GM12878 (cell line): ENCODE results near the gene IDI2. TPM values are rescaled to one million over a fixed set of nuclear protein-coding genes. Genes with fewer than 3 reads are reported as not detected.

Experiments
- BRCA1 ChIP-seq: IDR thresholded peaks from 2 replicates; pipeline ENCODE4 v1.6.1; 2011; ENCODE audit warnings: low read depth, low read length, improper control_type of control experiment
- CEBPB ChIP-seq, 2 experiments: fragments of 150-350 bp in 1 of 2; IDR thresholded peaks; 2 replicates each; pipeline ENCODE4 v1.6.1; 2012 to 2014; ENCODE audit warnings: low read depth in 2 of 2, low read length in 2 of 2, borderline replicate concordance in 1 of 2, inconsistent platforms in 1 of 2
- CHD2 ChIP-seq: IDR thresholded peaks from 2 replicates; pipeline ENCODE4 v1.6.1; 2011; ENCODE audit warnings: low read depth, low read length, improper control_type of control experiment, borderline replicate concordance
- CREB1 ChIP-seq: IDR thresholded peaks from 2 replicates; pipeline ENCODE4 v1.6.1; 2012; ENCODE audit warnings: low read depth, mild to moderate bottlenecking, inconsistent platforms
- ETV6 ChIP-seq, 2 experiments: fragments of 450-650 bp in 1 of 2; IDR thresholded peaks in 1 of 2; conservative IDR thresholded peaks in 1 of 2; 2 replicates each; pipeline ENCODE4 v1.6.1; 2014; ENCODE audit warnings: antibody characterized with exemption in 1 of 2, borderline replicate concordance in 1 of 2, low read depth in 1 of 2, mild to moderate bottlenecking in 1 of 2, moderate library complexity in 1 of 2
- HDAC2 ChIP-seq: fragments of 200-600 bp; sonication (generic); IDR thresholded peaks from 2 replicates; pipeline ENCODE4 v1.6.1; 2017
- JUND ChIP-seq: IDR thresholded peaks from 2 replicates; pipeline ENCODE4 v1.6.1; 2012; ENCODE audit warnings: low read depth, mild to moderate bottlenecking, low read length, improper control_type of control experiment, moderate library complexity
- MEF2A ChIP-seq: IDR thresholded peaks from 2 replicates; pipeline ENCODE4 v1.6.1; 2011; ENCODE audit warnings: low read depth, mild to moderate bottlenecking, low read length, moderate library complexity; ENCODE audit not compliant: insufficient read depth
- NFXL1 ChIP-seq: fragments of 450-650 bp; IDR thresholded peaks from 2 replicates; pipeline ENCODE4 v1.6.1; 2017; ENCODE audit warnings: antibody characterized with exemption, mild to moderate bottlenecking, borderline replicate concordance
- NRF1 ChIP-seq: conservative IDR thresholded peaks from 2 replicates; pipeline ENCODE4 v1.6.1; 2011; ENCODE audit warnings: mild to moderate bottlenecking, low read depth, low read length, improper control_type of control experiment
- RELA ChIP-seq: fragments of 450-650 bp; IDR thresholded peaks from 2 replicates; pipeline ENCODE4 v1.8.0; 2014; ENCODE audit warnings: borderline replicate concordance; ENCODE audit not compliant: partially characterized antibody
- RFX5 ChIP-seq: IDR thresholded peaks from 2 replicates; pipeline ENCODE4 v1.6.1; 2011; ENCODE audit warnings: low read depth, low read length, improper control_type of control experiment
- SPI1 ChIP-seq: IDR thresholded peaks from 2 replicates; pipeline ENCODE4 v1.6.1; 2011; ENCODE audit warnings: low read depth, mild to moderate bottlenecking, low read length, moderate library complexity, borderline replicate concordance; ENCODE audit not compliant: insufficient read depth
- SUZ12 ChIP-seq: fragments of 200-600 bp; sonication (generic); IDR thresholded peaks from one replicate; pipeline ENCODE4 v1.6.1; 2018; ENCODE audit warnings: antibody characterized with exemption, mild to moderate bottlenecking; ENCODE audit not compliant: unreplicated experiment
- TAF1 ChIP-seq: IDR thresholded peaks from 2 replicates; pipeline ENCODE4 v1.6.1; 2011; ENCODE audit warnings: mild to moderate bottlenecking, low read depth, low read length, borderline replicate concordance
- TARDBP ChIP-seq: IDR thresholded peaks from 2 replicates; pipeline ENCODE4 v1.6.1; 2016; ENCODE audit warnings: borderline replicate concordance
- TCF12 ChIP-seq: IDR thresholded peaks from 2 replicates; pipeline ENCODE4 v1.6.1; 2011; ENCODE audit warnings: low read depth, mild to moderate bottlenecking, low read length
- TCF3 ChIP-seq: IDR thresholded peaks from 2 replicates; pipeline ENCODE4 v1.6.1; 2012; ENCODE audit warnings: low read depth, mild to moderate bottlenecking, low read length, borderline replicate concordance; ENCODE audit not compliant: insufficient read depth
- ZNF622 ChIP-seq: fragments of 450-650 bp; IDR thresholded peaks from 2 replicates; pipeline ENCODE4 v1.6.1; 2017; ENCODE audit warnings: mild to moderate bottlenecking, inconsistent platforms
- polyA plus RNA-seq, 11 experiments: library from polyadenylated mRNA; depleted of rRNA in 4 of 11; unstranded in 6 of 11; stranded (reverse) in 5 of 11; fragments of >200 nt; fragmentation: Nextera tagmentation in 4 of 11; fragmentation: Illumina TruSeq in 1 of 11; extraction: Ambion mirVana in 4 of 11; extraction: Trizol in 1 of 11; gene quantifications; 1 replicate in 1 of 11; 2 replicates in 10 of 11; pipeline versions ENCODE4 v1.2.1 to v1.2.3, GENCODE V29; 2011 to 2016; ENCODE audit warnings: inconsistent platforms in 2 of 11, missing spikeins in 2 of 11, low read depth in 1 of 11
- total RNA-seq, 4 experiments: library from RNA; depleted of rRNA in 3 of 4; stranded (reverse); fragments of >200 nt in 3 of 4; fragmentation: Illumina TruSeq in 1 of 4; extraction: Trizol in 1 of 4; gene quantifications; 2 replicates each; pipeline versions ENCODE4 v1.2.1 to v1.2.3, GENCODE V29; 2013 to 2021
- TF ChIP-seq, protein P1 (sequence below): IDR thresholded peaks from 2 replicates; pipeline ENCODE4 v1.6.1; 2012; ENCODE audit warnings: mild to moderate bottlenecking, low read depth, low read length
- TF ChIP-seq, protein P2 (sequence below): IDR thresholded peaks from 2 replicates; pipeline ENCODE4 v1.6.1; 2012; ENCODE audit warnings: low read depth, low read length, improper control_type of control experiment
- TF ChIP-seq, protein P3 (sequence below): IDR thresholded peaks from 2 replicates; pipeline ENCODE4 v1.6.1; 2012; ENCODE audit warnings: improper control_type of control experiment, low read depth, low read length; ENCODE audit not compliant: insufficient replicate concordance

The IDI2 gene
- total and polyA plus RNA-seq, 10 of the 15 experiments (the other 5 are each of a cell fraction or from before 2014, with no cell fraction given), result 0.06 TPM; not detected in 9

DNA sequence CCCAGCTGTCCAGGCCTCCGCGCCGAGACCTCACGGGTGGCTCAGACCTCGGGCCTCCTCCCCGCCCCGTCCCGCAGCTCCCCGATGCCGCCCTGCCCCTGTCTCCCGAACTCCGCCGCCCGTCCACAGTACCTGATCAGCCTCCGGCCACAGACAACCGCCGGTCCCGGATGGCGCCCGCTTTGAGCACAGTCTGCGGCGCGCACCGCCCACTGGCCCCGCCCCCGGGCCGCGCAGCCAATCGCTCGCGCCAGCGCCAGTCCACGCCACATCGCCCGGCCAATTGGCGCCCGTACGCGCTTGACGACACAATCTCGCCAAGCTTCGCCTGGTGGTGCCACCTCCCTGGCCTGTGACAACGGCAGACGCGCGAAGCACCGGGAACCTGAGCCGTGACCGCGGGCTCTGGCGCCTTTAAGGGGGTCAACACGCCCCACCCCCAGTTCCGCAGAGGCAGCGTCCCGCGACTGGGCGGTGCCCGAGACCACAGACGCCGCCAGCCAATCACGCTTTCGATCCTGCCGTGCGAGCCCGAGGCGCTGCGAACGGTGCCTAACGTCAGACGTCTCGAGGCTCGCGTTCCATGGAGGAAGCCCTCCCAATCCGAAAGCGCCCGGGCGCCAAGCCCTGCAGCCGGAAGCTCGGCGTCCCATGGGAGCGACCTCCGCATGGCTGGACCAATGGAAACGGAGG lies 23.2 kb upstream of the IDI2 start, which contains the start of gene IDI1 (continued):
- TF ChIP-seq TCF3 (peak; percentile 65), BRCA1 (no peak), CREB1 (peak; percentile 97), SPI1 (0 out of 2 replicates have a peak, but pooled peaks have one; percentile 22), CEBPB (IDR thresholded peaks at IDR 0.05; ENCODE audit: borderline replicate concordance in 1 of 2, low read depth in 2 of 2, low read length in 2 of 2) (no peak), ETV6 (conservative IDR thresholded peaks at IDR 0.05 in 1 of 2, IDR thresholded peaks at IDR 0.05 in 1 of 2; ENCODE audit: borderline replicate concordance in 1 of 2, low read depth in 1 of 2) (no peak), TCF12 (peak; percentile 58; the same call in 1 of the 2 replicates), ZNF622 (no peak), HDAC2 (no peak), NFXL1 (no peak), NRF1 (peak; percentile 9; the same call in 1 of the 2 replicates), TARDBP (no peak), JUND (no peak), TAF1 (peak; percentile 85), RELA (peak; percentile 79), SUZ12 (no peak), MEF2A (0 out of 2 replicates have a peak, but pooled peaks have one; percentile 33), RFX5 (peak; percentile 94), CHD2 (peak; percentile 76)
- TF ChIP-seq, protein P1, sequence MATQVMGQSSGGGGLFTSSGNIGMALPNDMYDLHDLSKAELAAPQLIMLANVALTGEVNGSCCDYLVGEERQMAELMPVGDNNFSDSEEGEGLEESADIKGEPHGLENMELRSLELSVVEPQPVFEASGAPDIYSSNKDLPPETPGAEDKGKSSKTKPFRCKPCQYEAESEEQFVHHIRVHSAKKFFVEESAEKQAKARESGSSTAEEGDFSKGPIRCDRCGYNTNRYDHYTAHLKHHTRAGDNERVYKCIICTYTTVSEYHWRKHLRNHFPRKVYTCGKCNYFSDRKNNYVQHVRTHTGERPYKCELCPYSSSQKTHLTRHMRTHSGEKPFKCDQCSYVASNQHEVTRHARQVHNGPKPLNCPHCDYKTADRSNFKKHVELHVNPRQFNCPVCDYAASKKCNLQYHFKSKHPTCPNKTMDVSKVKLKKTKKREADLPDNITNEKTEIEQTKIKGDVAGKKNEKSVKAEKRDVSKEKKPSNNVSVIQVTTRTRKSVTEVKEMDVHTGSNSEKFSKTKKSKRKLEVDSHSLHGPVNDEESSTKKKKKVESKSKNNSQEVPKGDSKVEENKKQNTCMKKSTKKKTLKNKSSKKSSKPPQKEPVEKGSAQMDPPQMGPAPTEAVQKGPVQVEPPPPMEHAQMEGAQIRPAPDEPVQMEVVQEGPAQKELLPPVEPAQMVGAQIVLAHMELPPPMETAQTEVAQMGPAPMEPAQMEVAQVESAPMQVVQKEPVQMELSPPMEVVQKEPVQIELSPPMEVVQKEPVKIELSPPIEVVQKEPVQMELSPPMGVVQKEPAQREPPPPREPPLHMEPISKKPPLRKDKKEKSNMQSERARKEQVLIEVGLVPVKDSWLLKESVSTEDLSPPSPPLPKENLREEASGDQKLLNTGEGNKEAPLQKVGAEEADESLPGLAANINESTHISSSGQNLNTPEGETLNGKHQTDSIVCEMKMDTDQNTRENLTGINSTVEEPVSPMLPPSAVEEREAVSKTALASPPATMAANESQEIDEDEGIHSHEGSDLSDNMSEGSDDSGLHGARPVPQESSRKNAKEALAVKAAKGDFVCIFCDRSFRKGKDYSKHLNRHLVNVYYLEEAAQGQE, result no peak
- TF ChIP-seq, protein P2, sequence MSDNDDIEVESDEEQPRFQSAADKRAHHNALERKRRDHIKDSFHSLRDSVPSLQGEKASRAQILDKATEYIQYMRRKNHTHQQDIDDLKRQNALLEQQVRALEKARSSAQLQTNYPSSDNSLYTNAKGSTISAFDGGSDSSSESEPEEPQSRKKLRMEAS, result peak; percentile 72
- TF ChIP-seq, protein P3, sequence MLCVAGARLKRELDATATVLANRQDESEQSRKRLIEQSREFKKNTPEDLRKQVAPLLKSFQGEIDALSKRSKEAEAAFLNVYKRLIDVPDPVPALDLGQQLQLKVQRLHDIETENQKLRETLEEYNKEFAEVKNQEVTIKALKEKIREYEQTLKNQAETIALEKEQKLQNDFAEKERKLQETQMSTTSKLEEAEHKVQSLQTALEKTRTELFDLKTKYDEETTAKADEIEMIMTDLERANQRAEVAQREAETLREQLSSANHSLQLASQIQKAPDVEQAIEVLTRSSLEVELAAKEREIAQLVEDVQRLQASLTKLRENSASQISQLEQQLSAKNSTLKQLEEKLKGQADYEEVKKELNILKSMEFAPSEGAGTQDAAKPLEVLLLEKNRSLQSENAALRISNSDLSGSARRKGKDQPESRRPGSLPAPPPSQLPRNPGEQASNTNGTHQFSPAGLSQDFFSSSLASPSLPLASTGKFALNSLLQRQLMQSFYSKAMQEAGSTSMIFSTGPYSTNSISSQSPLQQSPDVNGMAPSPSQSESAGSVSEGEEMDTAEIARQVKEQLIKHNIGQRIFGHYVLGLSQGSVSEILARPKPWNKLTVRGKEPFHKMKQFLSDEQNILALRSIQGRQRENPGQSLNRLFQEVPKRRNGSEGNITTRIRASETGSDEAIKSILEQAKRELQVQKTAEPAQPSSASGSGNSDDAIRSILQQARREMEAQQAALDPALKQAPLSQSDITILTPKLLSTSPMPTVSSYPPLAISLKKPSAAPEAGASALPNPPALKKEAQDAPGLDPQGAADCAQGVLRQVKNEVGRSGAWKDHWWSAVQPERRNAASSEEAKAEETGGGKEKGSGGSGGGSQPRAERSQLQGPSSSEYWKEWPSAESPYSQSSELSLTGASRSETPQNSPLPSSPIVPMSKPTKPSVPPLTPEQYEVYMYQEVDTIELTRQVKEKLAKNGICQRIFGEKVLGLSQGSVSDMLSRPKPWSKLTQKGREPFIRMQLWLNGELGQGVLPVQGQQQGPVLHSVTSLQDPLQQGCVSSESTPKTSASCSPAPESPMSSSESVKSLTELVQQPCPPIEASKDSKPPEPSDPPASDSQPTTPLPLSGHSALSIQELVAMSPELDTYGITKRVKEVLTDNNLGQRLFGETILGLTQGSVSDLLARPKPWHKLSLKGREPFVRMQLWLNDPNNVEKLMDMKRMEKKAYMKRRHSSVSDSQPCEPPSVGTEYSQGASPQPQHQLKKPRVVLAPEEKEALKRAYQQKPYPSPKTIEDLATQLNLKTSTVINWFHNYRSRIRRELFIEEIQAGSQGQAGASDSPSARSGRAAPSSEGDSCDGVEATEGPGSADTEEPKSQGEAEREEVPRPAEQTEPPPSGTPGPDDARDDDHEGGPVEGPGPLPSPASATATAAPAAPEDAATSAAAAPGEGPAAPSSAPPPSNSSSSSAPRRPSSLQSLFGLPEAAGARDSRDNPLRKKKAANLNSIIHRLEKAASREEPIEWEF, result no peak
